ENCODE data around the gene MAP7. TPM values are rescaled to one million over a fixed set of nuclear protein-coding genes. Genes with fewer than 3 reads are reported as not detected.

The MAP7 gene
- total and polyA plus RNA-seq, 2 experiments from 2014 or later, result 44.7 to 49.2 TPM

GRCh38 chr6:136535880-136536650, 14.2 kb downstream of the MAP7 start:
- Histone ChIP-seq H3F3A (replicated peaks; ENCODE audit: low read depth) (no peaks in the 10 kb centered on the region), H3K79me2 (replicated peaks; ENCODE audit: insufficient read depth) (peaks cover 100% of the 10 kb centered on the region), H4K20me1 (replicated peaks; ENCODE audit: insufficient read depth) (peaks cover 32% of the 10 kb centered on the region), H3K27me3 (ENCODE audit: insufficient read depth) (no peaks in the 10 kb centered on the region), H3K9me2 (ENCODE audit: insufficient read depth) (no peaks in the 10 kb centered on the region), H3K36me3 (ENCODE audit: insufficient read depth) (no peaks in the 10 kb centered on the region), H3K27ac (ENCODE audit: low read depth) (no peak overlapping the region), H3K4me2 (peak overlapping the region; percentile 19; the same call in 1 of the 2 replicates), H3K4me3 (no peak overlapping the region), H2AFZ (no peak overlapping the region), H3K4me1 (ENCODE audit: insufficient read depth) (peaks cover 45% of the 10 kb centered on the region)
- Mint-ChIP-seq H3K4me1 (peaks cover 63% of the 10 kb centered on the region), H3K27ac (no peak overlapping the region), H3K4me3 (no peak overlapping the region), H3K36me3 (ENCODE audit: low read depth) (peaks cover 10% of the 10 kb centered on the region; the same call in 2 of the 3 replicates), H3K27me3 (ENCODE audit: insufficient read depth, low read depth, poor library complexity) (peaks cover 1% of the 10 kb centered on the region), H3K9me3 (no peaks in the 10 kb centered on the region)
- no peak for DNase-seq (ENCODE audit: low spot score)
- TF ChIP-seq ZNF114 (CRISPR knock-in tag; IDR thresholded peaks at IDR 0.05) (no peak), POLR2AphosphoS5 (IDR thresholded peaks at IDR 0.05; ENCODE audit: low read depth) (no peak)
- no peak for ATAC-seq

- no peak for TF ChIP-seq STAT1 (IDR thresholded peaks at IDR 0.05; ENCODE audit: unreplicated experiment)
- TF ChIP-seq CTCF (conservative IDR thresholded peaks at IDR 0.05; ENCODE audit: low read depth in 2 of 2), result no peak
- H3K4me1 ChIP-seq (ENCODE audit: insufficient read depth), result peaks cover 46% of the 10 kb centered on the region
- DNase-seq (ENCODE audit: low spot score), result no peak
- peaks cover 1% of the 10 kb centered on the region for H3K27me3 Mint-ChIP-seq (ENCODE audit: insufficient read depth, low read depth, poor library complexity)
- no peaks in the 10 kb centered on the region for H3K9me2 ChIP-seq (ENCODE audit: insufficient read depth)
- ATAC-seq, result peak; percentile 56
- H2AFZ ChIP-seq, result no peak overlapping the region
- H3K4me1 Mint-ChIP-seq, result peaks cover 61% of the 10 kb centered on the region
- no peaks in the 10 kb centered on the region for H3K9me3 Mint-ChIP-seq
- H3K36me3 Mint-ChIP-seq (ENCODE audit: low read depth), result peaks cover 10% of the 10 kb centered on the region; the same call in 2 of the 3 replicates
- no peaks in the 10 kb centered on the region for H3K27me3 ChIP-seq (ENCODE audit: insufficient read depth)
- no peaks in the 10 kb centered on the region for H3K36me3 ChIP-seq (ENCODE audit: insufficient read depth)
- peaks cover 29% of the 10 kb centered on the region for H4K20me1 ChIP-seq (replicated peaks; ENCODE audit: insufficient read depth)
- peaks cover 100% of the 10 kb centered on the region for H3K79me2 ChIP-seq (replicated peaks; ENCODE audit: insufficient read depth)
- H3K4me3 ChIP-seq, result no peak overlapping the region
- no peak overlapping the region; the same call in 2 of the 3 replicates for H3K4me3 Mint-ChIP-seq
- no peak overlapping the region; the same call in 1 of the 2 replicates for H3K4me2 ChIP-seq
- H3K27ac Mint-ChIP-seq, result no peak overlapping the region
- H3K27ac ChIP-seq (ENCODE audit: low read depth), result no peak overlapping the region
- H3F3A ChIP-seq (replicated peaks; ENCODE audit: low read depth), result no peaks in the 10 kb centered on the region
Measured at GRCh38 chr6:136535017-136535765, 15.0 kb downstream of the MAP7 start.

GRCh38 chr6:136534268-136534667, 16.0 kb downstream of the MAP7 start:
- Histone ChIP-seq H3K4me1 (ENCODE audit: insufficient read depth) (peaks cover 46% of the 10 kb centered on the region), H3K79me2 (replicated peaks; ENCODE audit: insufficient read depth) (peaks cover 100% of the 10 kb centered on the region), H2AFZ (no peak overlapping the region), H3K4me2 (no peak overlapping the region), H4K20me1 (replicated peaks; ENCODE audit: insufficient read depth) (peaks cover 23% of the 10 kb centered on the region), H3K36me3 (ENCODE audit: insufficient read depth) (no peaks in the 10 kb centered on the region), H3K27me3 (ENCODE audit: insufficient read depth) (no peaks in the 10 kb centered on the region), H3K4me3 (no peak overlapping the region), H3K9me2 (ENCODE audit: insufficient read depth) (no peaks in the 10 kb centered on the region), H3F3A (replicated peaks; ENCODE audit: low read depth) (no peaks in the 10 kb centered on the region), H3K27ac (ENCODE audit: low read depth) (no peak overlapping the region)
- H3K4me3 Mint-ChIP-seq, result no peak overlapping the region
- H3K36me3 Mint-ChIP-seq (ENCODE audit: low read depth), result peaks cover 10% of the 10 kb centered on the region; the same call in 2 of the 3 replicates
- H3K4me1 Mint-ChIP-seq, result peaks cover 57% of the 10 kb centered on the region
- no peak for ATAC-seq
- no peak for DNase-seq (ENCODE audit: low spot score)
- no peak overlapping the region for H3K27ac Mint-ChIP-seq
- H3K27me3 Mint-ChIP-seq (ENCODE audit: insufficient read depth, low read depth, poor library complexity), result peaks cover 2% of the 10 kb centered on the region
- TF ChIP-seq STAT1 (IDR thresholded peaks at IDR 0.05; ENCODE audit: unreplicated experiment), result no peak
- no peak for TF ChIP-seq EZH2phosphoT487 (IDR thresholded peaks at IDR 0.05; ENCODE audit: unreplicated experiment)
- no peak for TF ChIP-seq REST (IDR thresholded peaks at IDR 0.05; ENCODE audit: unreplicated experiment)
- no peak for TF ChIP-seq ZNF331 (CRISPR knock-in tag; IDR thresholded peaks at IDR 0.05; ENCODE audit: low read depth)
- TF ChIP-seq POLR2AphosphoS5 (IDR thresholded peaks at IDR 0.05; ENCODE audit: low read depth), result no peak
- no peak for TF ChIP-seq ZNF114 (CRISPR knock-in tag; IDR thresholded peaks at IDR 0.05)
- no peak for TF ChIP-seq EZH2 (IDR thresholded peaks at IDR 0.05; ENCODE audit: low read depth, unreplicated experiment)
- no peak for TF ChIP-seq ETS1 (IDR thresholded peaks at IDR 0.05)
- no peaks in the 10 kb centered on the region for H3K9me3 Mint-ChIP-seq
